GM23248 (cell line): ENCODE measurements around the gene LOXL3.

Source experiments
- EZH2 ChIP-seq: fragments of 200-600 bp; sonication (generic); IDR thresholded peaks from 2 replicates; pipeline ENCODE4 v1.6.1; 2018; ENCODE audit warnings: antibody characterized with exemption, mild to moderate bottlenecking; ENCODE audit not compliant: insufficient read depth, poor library complexity, severe bottlenecking
- EZH2phosphoT487 ChIP-seq: fragments of 200-600 bp; sonication (generic); IDR thresholded peaks from 2 replicates; pipeline ENCODE4 v1.6.1; 2018; ENCODE audit warnings: antibody characterized with exemption, moderate library complexity, mild to moderate bottlenecking, low read depth; ENCODE audit not compliant: insufficient read depth

- TF ChIP-seq EZH2phosphoT487, result no peak
- no peak for TF ChIP-seq EZH2
Measured at GRCh38 chr2:74524955-74525716, 28.6 kb downstream of the LOXL3 start.
